ENCODE data around the gene MPIG6B.

MPIG6B gene

GRCh38 chr6:31736021-31736767, 13.0 kb downstream of the MPIG6B start, which contains the start of gene CLIC1:
CLIC1 (minus strand) TSS chr6:31736530; CDS start chr6:31736300, 230 bp downstream.
- ChIA-PET POLR2A (interaction anchor here (0.5 to 1.3 kb wide), 4 partner anchors 9 to 189 kb away, joined by 3 to 5 read pairs (median 4); partner anchors contain the start of genes HSPA1B, LSM2 and NFKBIL1), CTCF (interaction anchor here (1.5 to 11.4 kb wide), 6 partner anchors 8 to 71 kb away, joined by 4 to 73 read pairs (median 14); partner anchors contain the start of genes DDAH2, LSM2 and MPIG6B)
- no peak for TF ChIP-seq CTCF (IDR thresholded peaks at IDR 0.05; ENCODE audit: control extremely low read depth, extremely low read depth, low read depth, missing control alignments)
- DNase-seq (ENCODE audit: extremely low spot score): peak; percentile 83

GRCh38 chr6:31736768-31737314, 13.7 kb downstream of the MPIG6B start:
- DNase-seq (ENCODE audit: extremely low spot score): no peak
- ChIA-PET POLR2A (interaction anchor here (0.5 to 1.6 kb wide), 6 partner anchors 9 to 205 kb away, joined by 3 to 15 read pairs (median 4); partner anchors contain the start of genes HSPA1B, LSM2 and NFKBIL1), CTCF (interaction anchor here (1.2 to 11.4 kb wide), 6 partner anchors 9 to 70 kb away, joined by 3 to 73 read pairs (median 14); partner anchors contain the start of genes DDAH2, LSM2 and MPIG6B)
- no peak for TF ChIP-seq CTCF (IDR thresholded peaks at IDR 0.05; ENCODE audit: control extremely low read depth, extremely low read depth, low read depth, missing control alignments)

GRCh38 chr6:31737315-31737990, 14.3 kb downstream of the MPIG6B start:
- ChIA-PET POLR2A (interaction anchor here (0.6 to 1.6 kb wide), 7 partner anchors 10 to 205 kb away, joined by 3 to 15 read pairs (median 4); partner anchors contain the start of genes HSPA1A, HSPA1B, HSPA1L and LSM2), CTCF (interaction anchor here (1.0 to 11.4 kb wide), 13 partner anchors 10 to 192 kb away, joined by 3 to 73 read pairs (median 4); partner anchors contain the start of genes ATP6V1G2, DDAH2, HSPA1B and LSM2)
- no peak for DNase-seq (ENCODE audit: extremely low spot score)
- no peak for TF ChIP-seq CTCF (IDR thresholded peaks at IDR 0.05; ENCODE audit: control extremely low read depth, extremely low read depth, low read depth, missing control alignments)

GRCh38 chr6:31737991-31738979, 15.1 kb downstream of the MPIG6B start:
- TF ChIP-seq CTCF (IDR thresholded peaks at IDR 0.05; ENCODE audit: control extremely low read depth, extremely low read depth, low read depth, missing control alignments): peak; percentile 23
- CTCF ChIA-PET: interaction anchor here (1.0 to 11.4 kb wide), 15 partner anchors 11 to 193 kb away, joined by 3 to 73 read pairs (median 4); partner anchors contain the start of genes ATP6V1G2, C6orf47, DDAH2 and HSPA1B
- DNase-seq (ENCODE audit: extremely low spot score): peak; percentile 77
- POLR2A ChIA-PET: interaction anchor here (0.5 to 1.6 kb wide), 11 partner anchors 11 to 163 kb away, joined by 3 to 15 read pairs (median 4); partner anchors contain the start of genes HSPA1A, HSPA1B, HSPA1L and LSM2

- ChIA-PET CTCF (interaction anchor here (0.8 to 11.4 kb wide), 11 partner anchors 12 to 142 kb away, joined by 3 to 73 read pairs (median 6); partner anchors contain the start of genes C6orf47, DDAH2, LSM2 and VARS1), POLR2A (interaction anchor here (0.6 to 1.4 kb wide), 7 partner anchors 9 to 123 kb away, joined by 3 to 9 read pairs (median 4); partner anchors contain the start of genes HSPA1B and NEU1)
- DNase-seq (ENCODE audit: extremely low spot score): peak; percentile 97
- no peak for TF ChIP-seq CTCF (IDR thresholded peaks at IDR 0.05; ENCODE audit: control extremely low read depth, extremely low read depth, low read depth, missing control alignments)
These were observed 16.6 kb downstream of the MPIG6B start, which contains the start of gene MSH5 for GRCh38 chr6:31739639-31740396. MSH5 (plus strand) TSS chr6:31740005; CDS start chr6:31740467, 462 bp downstream.
